Measurements from ENCODE around the gene DUSP10.

The DUSP10 gene

DNA sequence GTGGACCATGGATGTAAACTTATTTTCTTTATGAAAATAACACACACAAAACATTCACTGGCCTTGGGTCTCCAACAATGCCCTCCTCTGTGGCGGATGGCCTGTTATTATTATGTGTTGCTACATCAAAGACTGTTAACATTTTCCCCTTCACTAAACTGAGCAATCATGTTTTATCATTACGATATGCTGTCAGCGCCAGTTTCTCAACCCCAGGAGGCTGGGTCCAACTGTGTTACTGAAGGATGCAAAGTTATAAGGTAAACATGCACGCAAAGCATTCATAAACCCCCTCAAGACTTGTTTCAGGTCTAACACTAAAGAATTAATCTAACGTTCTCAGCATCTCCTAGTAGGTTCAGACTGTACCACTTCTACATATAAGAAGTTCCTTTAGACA is 6.0 kb upstream of the DUSP10 start:
- DNase-seq (ENCODE audit: low read depth, low spot score) = no peak
- H3K4me3 ChIP-seq (ENCODE audit: low read depth, low read length) = no peak overlapping the region
- TF ChIP-seq, protein P1, sequence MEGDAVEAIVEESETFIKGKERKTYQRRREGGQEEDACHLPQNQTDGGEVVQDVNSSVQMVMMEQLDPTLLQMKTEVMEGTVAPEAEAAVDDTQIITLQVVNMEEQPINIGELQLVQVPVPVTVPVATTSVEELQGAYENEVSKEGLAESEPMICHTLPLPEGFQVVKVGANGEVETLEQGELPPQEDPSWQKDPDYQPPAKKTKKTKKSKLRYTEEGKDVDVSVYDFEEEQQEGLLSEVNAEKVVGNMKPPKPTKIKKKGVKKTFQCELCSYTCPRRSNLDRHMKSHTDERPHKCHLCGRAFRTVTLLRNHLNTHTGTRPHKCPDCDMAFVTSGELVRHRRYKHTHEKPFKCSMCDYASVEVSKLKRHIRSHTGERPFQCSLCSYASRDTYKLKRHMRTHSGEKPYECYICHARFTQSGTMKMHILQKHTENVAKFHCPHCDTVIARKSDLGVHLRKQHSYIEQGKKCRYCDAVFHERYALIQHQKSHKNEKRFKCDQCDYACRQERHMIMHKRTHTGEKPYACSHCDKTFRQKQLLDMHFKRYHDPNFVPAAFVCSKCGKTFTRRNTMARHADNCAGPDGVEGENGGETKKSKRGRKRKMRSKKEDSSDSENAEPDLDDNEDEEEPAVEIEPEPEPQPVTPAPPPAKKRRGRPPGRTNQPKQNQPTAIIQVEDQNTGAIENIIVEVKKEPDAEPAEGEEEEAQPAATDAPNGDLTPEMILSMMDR (IDR thresholded peaks at IDR 0.05; ENCODE audit: low read depth, low read length) = no peak
- in situ Hi-C loops (cut with HindIII; ENCODE audit: low sequenced_read_pairs) = no loop called here

GRCh38 chr1:221743416-221744208 is 1.7 kb upstream of the DUSP10 start:
- peak; percentile 51 for DNase-seq (ENCODE audit: low read depth, low spot score)
- TF ChIP-seq, protein P1 (IDR thresholded peaks at IDR 0.05; ENCODE audit: low read depth, low read length) = no peak
- peak overlapping the region; percentile 55 for H3K4me3 ChIP-seq (ENCODE audit: low read depth, low read length)
- in situ Hi-C loops (cut with HindIII; ENCODE audit: low sequenced_read_pairs) = no loop called here

DNA sequence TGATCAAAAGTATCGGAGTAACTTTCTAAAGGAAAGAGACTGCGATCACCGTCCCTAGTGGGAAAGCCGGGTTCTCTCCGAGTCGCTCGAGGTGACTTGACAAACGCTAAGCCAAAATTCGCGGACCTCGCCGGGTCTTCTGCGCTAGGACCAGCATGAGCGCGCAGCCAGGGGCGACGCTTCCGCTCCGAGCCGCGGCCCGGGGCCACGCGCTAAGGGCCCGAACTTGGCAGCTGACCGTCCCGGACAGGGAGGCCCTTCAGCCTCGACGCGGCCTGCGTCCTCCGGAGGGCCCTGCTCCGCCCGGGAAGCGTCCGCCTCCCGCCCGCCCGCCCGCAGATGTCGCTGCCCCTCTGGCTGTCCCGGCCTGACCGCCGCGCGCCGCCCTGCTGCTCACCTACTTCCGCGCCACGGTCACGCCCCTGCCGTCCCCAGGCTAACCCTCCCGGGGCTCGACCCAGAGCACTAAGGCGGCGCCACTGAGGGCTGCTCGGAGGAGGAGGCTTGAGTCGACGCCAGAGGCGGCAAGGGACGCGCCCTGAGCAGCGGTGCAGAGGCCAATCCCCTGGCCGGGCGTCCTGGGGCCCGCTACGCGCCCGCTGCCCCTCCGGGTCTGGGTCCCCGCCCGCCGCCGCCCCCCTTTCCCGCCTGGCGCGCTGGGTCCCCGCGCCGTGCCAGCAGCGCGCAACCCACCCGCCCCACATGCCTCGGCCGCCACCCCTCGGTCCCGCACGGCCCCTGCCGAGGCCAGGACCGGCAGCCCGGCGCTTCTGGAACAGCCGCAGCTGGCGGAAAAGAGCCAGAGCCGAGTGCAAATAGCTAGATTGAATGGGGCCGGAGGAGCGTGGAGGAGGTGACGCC is 896 bp upstream of the DUSP10 start:
- TF ChIP-seq, protein P1 (IDR thresholded peaks at IDR 0.05; ENCODE audit: low read depth, low read length) = no peak
- peak overlapping the region; percentile 55 for H3K4me3 ChIP-seq (ENCODE audit: low read depth, low read length)
- DNase-seq (ENCODE audit: low read depth, low spot score) = no peak
- in situ Hi-C loops (cut with HindIII; ENCODE audit: low sequenced_read_pairs) = no loop called here

GRCh38 chr1:221740993-221741702 is 741 bp downstream of the DUSP10 start:
- H3K4me3 ChIP-seq (ENCODE audit: low read depth, low read length) = peak overlapping the region; percentile 96
- TF ChIP-seq, protein P1 (IDR thresholded peaks at IDR 0.05; ENCODE audit: low read depth, low read length) = no peak
- in situ Hi-C loops (cut with HindIII; ENCODE audit: low sequenced_read_pairs) = no loop called here
- peak; percentile 39 for DNase-seq (ENCODE audit: low read depth, low spot score)

GRCh38 chr1:221740369-221740992 is 1.4 kb downstream of the DUSP10 start:
- TF ChIP-seq, protein P1 (IDR thresholded peaks at IDR 0.05; ENCODE audit: low read depth, low read length) = no peak
- in situ Hi-C loops (cut with HindIII; ENCODE audit: low sequenced_read_pairs) = no loop called here
- H3K4me3 ChIP-seq (ENCODE audit: low read depth, low read length) = peak overlapping the region; percentile 96
- peak; percentile 20 for DNase-seq (ENCODE audit: low read depth, low spot score)

- TF ChIP-seq, protein P1 (IDR thresholded peaks at IDR 0.05; ENCODE audit: low read depth, low read length) = no peak
- in situ Hi-C loops (cut with HindIII; ENCODE audit: low sequenced_read_pairs) = no loop called here
- H3K4me3 ChIP-seq (ENCODE audit: low read depth, low read length) = peak overlapping the region; percentile 96
- DNase-seq (ENCODE audit: low read depth, low spot score) = no peak
These were observed 2.2 kb downstream of the DUSP10 start for GRCh38 chr1:221739677-221740025.

Measured in astrocyte of the spinal cord (primary cell).